Trophoblast cell (in vitro differentiated cells and primary cell): ENCODE results near the gene RADIL.

ENCODE experiments used
- DNase-seq, 2 donors: peaks; one replicate each; pipeline ENCODE4 v3.0.0-alpha.2; 2016
- H2AFZ ChIP-seq: 2 replicates; pipeline ENCODE4 v1.6.1; 2013; ENCODE audit warnings: low read length, moderate library complexity, mild to moderate bottlenecking; ENCODE audit not compliant: insufficient read depth, poor library complexity
- H2AK5ac ChIP-seq: 2 replicates; pipeline ENCODE4 v1.6.1; 2013; ENCODE audit warnings: mild to moderate bottlenecking, low read length
- H2BK120ac ChIP-seq: 2 replicates; pipeline ENCODE4 v1.6.1; 2013; ENCODE audit warnings: low read length, mild to moderate bottlenecking, moderate library complexity; ENCODE audit not compliant: insufficient read depth, poor library complexity
- H2BK12ac ChIP-seq: 2 replicates; pipeline ENCODE4 v1.6.1; 2013; ENCODE audit warnings: mild to moderate bottlenecking, low read length, moderate library complexity
- H2BK5ac ChIP-seq: 2 replicates; pipeline ENCODE4 v1.6.1; 2013; ENCODE audit warnings: low read length, low read depth, moderate library complexity, mild to moderate bottlenecking; ENCODE audit not compliant: poor library complexity
- H3K14ac ChIP-seq: 2 replicates; pipeline ENCODE4 v1.6.1; 2013; ENCODE audit warnings: mild to moderate bottlenecking, low read length
- H3K18ac ChIP-seq: 2 replicates; pipeline ENCODE4 v1.6.1; 2013; ENCODE audit warnings: mild to moderate bottlenecking, low read length
- H3K23ac ChIP-seq: 2 replicates; pipeline ENCODE4 v1.6.1; 2013; ENCODE audit warnings: low read length
- H3K27ac ChIP-seq: 2 replicates; pipeline ENCODE4 v1.5.1; 2013; ENCODE audit warnings: low read depth, mild to moderate bottlenecking, inconsistent platforms, low read length, moderate library complexity
- H3K27me3 ChIP-seq: 2 replicates; pipeline ENCODE4 v1.6.1; 2013; ENCODE audit warnings: inconsistent platforms, mild to moderate bottlenecking, low read length, moderate library complexity; ENCODE audit not compliant: insufficient read depth
- H3K36me3 ChIP-seq, 2 experiments: 1 replicate in 1 of 2; 2 replicates in 1 of 2; pipeline ENCODE4 v1.6.1; 2013; ENCODE audit warnings: low read length in 2 of 2, mild to moderate bottlenecking in 2 of 2, moderate library complexity in 1 of 2; ENCODE audit not compliant: insufficient read depth in 2 of 2, control insufficient read depth in 1 of 2
- H3K4ac ChIP-seq: 2 replicates; pipeline ENCODE4 v1.6.1; 2013; ENCODE audit warnings: low read depth, mild to moderate bottlenecking, low read length, moderate library complexity
- H3K4me1 ChIP-seq, 2 experiments: 1 replicate in 1 of 2; 2 replicates in 1 of 2; pipeline ENCODE4 v1.6.1; 2013; ENCODE audit warnings: low read length in 2 of 2, mild to moderate bottlenecking in 2 of 2, moderate library complexity in 1 of 2; ENCODE audit not compliant: insufficient read depth in 2 of 2, control insufficient read depth in 1 of 2
- H3K4me2 ChIP-seq: 2 replicates; pipeline ENCODE4 v1.6.1; 2013; ENCODE audit warnings: inconsistent platforms, mild to moderate bottlenecking, low read length, moderate library complexity
- H3K4me3 ChIP-seq: 2 replicates; pipeline ENCODE4 v1.5.1; 2013; ENCODE audit warnings: mild to moderate bottlenecking, low read depth, low read length, inconsistent platforms
- H3K79me1 ChIP-seq: one replicate; pipeline ENCODE4 v1.6.1; 2013; ENCODE audit warnings: low read length
- H3K79me2 ChIP-seq: 2 replicates; pipeline ENCODE4 v1.6.1; 2013; ENCODE audit warnings: low read length, mild to moderate bottlenecking; ENCODE audit not compliant: control insufficient read depth, insufficient read depth, poor library complexity
- H3K9ac ChIP-seq: 2 replicates; pipeline ENCODE4 v1.6.1; 2013; ENCODE audit warnings: mild to moderate bottlenecking, low read length
- H3K9me3 ChIP-seq: 2 replicates; pipeline ENCODE4 v1.6.1; 2013; ENCODE audit warnings: low read depth, mild to moderate bottlenecking, control low read depth, inconsistent platforms, low read length; ENCODE audit not compliant: insufficient read depth
- H4K12ac ChIP-seq: 2 replicates; pipeline ENCODE4 v1.6.1; 2013; ENCODE audit warnings: low read depth, mild to moderate bottlenecking, low read length, moderate library complexity
- H4K8ac ChIP-seq: 2 replicates; pipeline ENCODE4 v1.6.1; 2013; ENCODE audit warnings: low read depth, mild to moderate bottlenecking, low read length, moderate library complexity
- H4K91ac ChIP-seq: one replicate; pipeline ENCODE4 v1.6.1; 2013; ENCODE audit warnings: low read depth, mild to moderate bottlenecking, low read length, moderate library complexity
- WGBS: extraction: QIAGEN DNeasy Blood & Tissue Kit; methylation state at CpG from one replicate; pipeline ENCODE4 v1.1.7; 2013; ENCODE audit warnings: missing lambda C conversion rate; ENCODE audit not compliant: insufficient read length, insufficient coverage; ENCODE audit errors: extremely low coverage; 5-methylcytosine and 5-hydroxymethylcytosine counted together

Gene RADIL

GRCh38 chr7:4819560-4820404, 63.7 kb downstream of the RADIL start:
- no peak overlapping the region for H3K23ac ChIP-seq
- DNase-seq = no peak
- H3K9ac ChIP-seq = no peak overlapping the region
- no peaks in the 10 kb centered on the region for H3K36me3 ChIP-seq
- no peaks in the 10 kb centered on the region for H3K79me1 ChIP-seq
- no peaks in the 10 kb centered on the region for H3K79me2 ChIP-seq
- H2AK5ac ChIP-seq = no peak overlapping the region
- no peak overlapping the region for H3K18ac ChIP-seq
- no peak overlapping the region for H2AFZ ChIP-seq
- peaks cover 4% of the 10 kb centered on the region for H3K9me3 ChIP-seq
- H3K4ac ChIP-seq = no peak overlapping the region
- no peak overlapping the region for H2BK12ac ChIP-seq
- no peak overlapping the region for H3K14ac ChIP-seq
- no peaks in the 10 kb centered on the region for H3K27me3 ChIP-seq
- no peak overlapping the region for H3K27ac ChIP-seq
- no peak overlapping the region for H4K91ac ChIP-seq
- no peak overlapping the region for H3K4me3 ChIP-seq
- no peaks in the 10 kb centered on the region for H3K4me1 ChIP-seq
- H4K12ac ChIP-seq = no peak overlapping the region
- no peak overlapping the region for H2BK5ac ChIP-seq
- H4K8ac ChIP-seq = no peak overlapping the region
- no peak overlapping the region for H2BK120ac ChIP-seq
- H3K4me2 ChIP-seq = no peak overlapping the region
- WGBS = no CpG with 5 or more reads among the region's 39 CpGs

GRCh38 chr7:4818000-4818794, 65.3 kb downstream of the RADIL start:
- Histone ChIP-seq H3K9me3 (peaks cover 2% of the 10 kb centered on the region), H4K8ac (no peak overlapping the region)
- no CpG with 5 or more reads among the region's 32 CpGs for WGBS

GRCh38 chr7:4817178-4817901, 66.2 kb downstream of the RADIL start:
- Histone ChIP-seq H2BK5ac (no peak overlapping the region), H4K91ac (no peak overlapping the region), H3K9me3 (peaks cover 2% of the 10 kb centered on the region), H3K9ac (no peak overlapping the region), H3K18ac (no peak overlapping the region), H3K4ac (no peak overlapping the region), H3K27ac (no peak overlapping the region), H3K4me1 (no peaks in the 10 kb centered on the region), H3K79me2 (no peaks in the 10 kb centered on the region), H2BK120ac (no peak overlapping the region), H3K79me1 (no peaks in the 10 kb centered on the region), H3K36me3 (no peaks in the 10 kb centered on the region), H3K23ac (no peak overlapping the region), H2AFZ (no peak overlapping the region), H4K8ac (no peak overlapping the region), H4K12ac (no peak overlapping the region), H3K14ac (no peak overlapping the region), H2BK12ac (no peak overlapping the region), H2AK5ac (no peak overlapping the region), H3K27me3 (no peaks in the 10 kb centered on the region), H3K4me2 (no peak overlapping the region), H3K4me3 (no peak overlapping the region)
- no CpG with 5 or more reads among the region's 38 CpGs for WGBS
- DNase-seq = no peak

More at GRCh38 chr7:4818000-4818794, 65.3 kb downstream of the RADIL start:
- Histone ChIP-seq H2AFZ (no peak overlapping the region), H3K4ac (no peak overlapping the region), H3K27ac (no peak overlapping the region), H3K9ac (no peak overlapping the region), H4K12ac (no peak overlapping the region), H3K4me1 (no peaks in the 10 kb centered on the region), H2BK120ac (no peak overlapping the region), H2BK12ac (no peak overlapping the region), H3K79me1 (no peaks in the 10 kb centered on the region), H2AK5ac (no peak overlapping the region), H3K27me3 (no peaks in the 10 kb centered on the region), H3K18ac (no peak overlapping the region), H3K23ac (no peak overlapping the region), H4K91ac (no peak overlapping the region), H3K4me3 (no peak overlapping the region), H3K79me2 (no peaks in the 10 kb centered on the region), H2BK5ac (no peak overlapping the region), H3K36me3 (no peaks in the 10 kb centered on the region), H3K4me2 (no peak overlapping the region), H3K14ac (no peak overlapping the region)
- no peak for DNase-seq

GRCh38 chr7:4816419-4817080, 67.0 kb downstream of the RADIL start:
- no peak overlapping the region for H3K9ac ChIP-seq
- no peak overlapping the region for H3K4me2 ChIP-seq
- no peak overlapping the region for H3K27ac ChIP-seq
- no peak overlapping the region for H4K12ac ChIP-seq
- H4K91ac ChIP-seq = no peak overlapping the region
- H3K36me3 ChIP-seq = no peaks in the 10 kb centered on the region
- H3K79me1 ChIP-seq = no peaks in the 10 kb centered on the region
- H3K14ac ChIP-seq = no peak overlapping the region
- no peak overlapping the region for H3K4me3 ChIP-seq
- no peak overlapping the region for H3K23ac ChIP-seq
- H3K4ac ChIP-seq = no peak overlapping the region
- no peak overlapping the region for H2AFZ ChIP-seq
- H3K27me3 ChIP-seq = no peaks in the 10 kb centered on the region
- H3K18ac ChIP-seq = no peak overlapping the region
- H2BK12ac ChIP-seq = no peak overlapping the region
- no peak overlapping the region for H2BK5ac ChIP-seq
- H2AK5ac ChIP-seq = no peak overlapping the region
- no peaks in the 10 kb centered on the region for H3K4me1 ChIP-seq
- peaks cover 2% of the 10 kb centered on the region for H3K9me3 ChIP-seq
- no CpG with 5 or more reads among the region's 26 CpGs for WGBS
- no peak for DNase-seq
- H2BK120ac ChIP-seq = no peak overlapping the region
- no peak overlapping the region for H4K8ac ChIP-seq
- no peaks in the 10 kb centered on the region for H3K79me2 ChIP-seq
